HTERT RPE-1 (cell line): Measurements from ENCODE around the gene LYST.
"Not testable (repeated sequence)": the region's sequence is repeated elsewhere in the genome, so short reads cannot be mapped to it uniquely, and the experiment has no call there.

Source experiments
- in situ Hi-C: fragments of 300-500 bp; cut with MboI; formaldehyde crosslinking; loops from 4 replicates; pipeline ENCODE4 v1.14.3; 2020; ENCODE audit warnings: low sequenced_read_pairs

Gene LYST

GRCh38 chr1:235663628-235664027 is 203.1 kb downstream of the LYST start:
- in situ Hi-C loops = no loop called here

- in situ Hi-C loops = no loop called here
Observed at GRCh38 chr1:235661568-235661967, 205.1 kb downstream of the LYST start.

- in situ Hi-C loops = no loop called here
Observed at GRCh38 chr1:235659186-235659771, 207.4 kb downstream of the LYST start.

- in situ Hi-C loops = no loop called here
Observed at GRCh38 chr1:235657747-235658526, 208.8 kb downstream of the LYST start.

DNA sequence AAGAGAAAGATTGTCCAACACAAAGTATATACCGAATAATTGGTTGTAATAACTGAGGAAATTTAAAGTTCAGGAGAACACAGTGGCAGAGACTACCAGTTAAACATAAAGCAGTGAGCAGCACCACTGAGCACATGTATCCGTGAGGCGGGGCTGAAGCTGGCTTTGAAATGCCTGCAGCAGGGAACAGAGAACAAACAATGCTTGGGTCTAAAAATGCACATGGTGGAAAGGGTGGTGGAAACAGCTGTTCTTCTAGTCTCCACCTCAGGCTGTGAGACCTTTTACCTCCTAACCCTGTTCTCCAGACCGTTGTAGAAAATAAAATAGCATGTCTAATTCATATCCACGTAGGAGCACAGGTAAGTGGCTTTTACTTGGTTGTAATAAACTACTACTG is 209.4 kb downstream of the LYST start:
- in situ Hi-C loops = no loop called here

- in situ Hi-C loops = no loop called here
Observed at GRCh38 chr1:235652364-235652763, 214.3 kb downstream of the LYST start.

DNA sequence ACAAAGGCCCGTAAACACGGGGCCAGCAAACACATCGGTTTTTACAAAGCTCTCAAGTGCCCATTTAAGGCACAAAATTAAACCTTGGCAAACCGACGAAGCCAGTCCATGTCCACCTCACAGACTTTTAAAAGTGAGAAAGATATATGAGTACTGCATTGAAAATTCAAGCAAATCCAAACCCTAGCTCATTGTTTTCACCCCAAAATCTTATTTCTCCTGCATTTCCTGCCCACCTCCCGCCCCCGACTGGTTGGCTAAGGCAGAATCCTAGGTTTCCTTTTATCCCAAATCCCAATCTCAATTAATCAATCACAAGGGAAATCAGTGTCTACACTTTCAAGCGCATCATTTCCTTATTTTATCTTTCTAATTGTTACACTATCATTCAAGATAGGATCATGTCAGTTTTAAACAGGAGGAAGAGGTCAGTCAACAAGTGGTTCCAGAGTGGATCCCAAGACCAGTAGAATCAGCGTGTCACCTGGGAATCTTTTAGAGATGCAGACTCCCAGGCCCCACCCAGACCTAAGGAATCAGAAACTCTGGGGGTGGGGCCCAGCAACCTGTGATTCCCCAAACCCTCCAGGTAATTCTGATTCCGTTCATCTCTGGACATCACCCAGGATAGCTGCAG is 215.4 kb downstream of the LYST start:
- in situ Hi-C loops = no loop called here

- in situ Hi-C loops = no loop called here
Observed at GRCh38 chr1:235650341-235651169, 216.2 kb downstream of the LYST start.

DNA sequence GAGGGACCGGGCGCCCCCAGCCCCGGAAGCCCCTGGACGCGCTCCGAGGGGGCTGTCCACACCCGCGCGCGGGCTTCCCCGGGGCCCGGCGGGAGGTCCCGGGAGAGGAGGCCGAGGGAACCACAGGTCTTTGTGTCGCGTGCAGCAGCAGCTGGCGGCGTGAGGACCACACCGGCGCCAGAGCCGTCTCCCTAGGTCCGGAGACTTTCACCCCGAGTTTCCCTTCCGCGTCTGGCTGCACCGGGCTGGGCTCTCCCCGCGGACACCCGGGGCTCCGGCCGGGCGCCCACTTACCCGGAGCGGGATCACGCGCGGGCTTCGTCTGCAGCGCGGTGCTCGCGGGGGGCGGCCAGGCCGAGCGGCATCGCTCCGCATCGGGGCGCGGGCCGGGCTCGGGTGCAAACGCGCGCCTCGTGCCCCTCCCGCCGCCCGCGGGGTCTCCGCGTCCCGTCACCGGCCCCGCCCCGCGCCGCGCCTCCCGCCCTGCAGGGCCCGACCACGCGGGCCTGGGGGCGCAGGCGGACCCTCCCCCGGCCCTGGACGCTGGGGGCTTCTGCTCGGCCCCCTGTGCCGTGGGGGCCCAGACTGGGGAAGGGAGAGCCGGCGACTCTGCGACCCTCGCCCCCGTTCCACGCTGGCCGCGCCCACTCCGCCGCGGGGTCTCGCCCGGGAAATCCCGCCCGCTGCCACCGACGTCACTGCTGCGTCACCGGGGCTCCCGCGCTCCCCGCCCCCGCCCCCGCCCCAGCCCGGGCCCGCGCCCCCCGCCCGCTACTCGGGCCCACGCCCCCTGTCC is 217.1 kb downstream of the LYST start, which contains the start of gene GNG4:
Gene GNG4, minus strand, starts transcription at position 417 of the 796 bp plus-strand sequence. CDS start 65,946 bp downstream, outside the sequence.
- in situ Hi-C loops = no loop called here

DNA sequence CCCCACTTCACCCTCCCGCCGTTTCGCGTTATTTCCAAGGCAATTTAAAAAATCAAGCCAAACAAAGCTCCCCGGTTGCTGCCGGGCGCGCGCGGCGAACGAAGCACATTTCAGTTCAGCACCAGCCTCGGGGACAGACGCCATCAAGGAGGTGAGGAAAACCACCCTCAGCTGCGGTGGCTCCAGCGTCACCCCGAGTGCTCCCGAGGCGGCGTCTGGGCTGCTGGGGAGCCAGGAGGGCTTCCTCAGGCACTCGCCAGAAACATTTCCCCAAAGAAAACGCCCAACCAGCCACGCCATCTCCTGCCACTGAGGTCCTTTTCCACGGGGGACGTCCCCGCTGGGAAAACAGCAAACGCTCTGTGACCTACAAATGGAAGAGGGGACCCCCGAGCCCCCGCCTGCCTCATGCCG is 217.7 kb downstream of the LYST start:
- in situ Hi-C loops = no loop called here

DNA sequence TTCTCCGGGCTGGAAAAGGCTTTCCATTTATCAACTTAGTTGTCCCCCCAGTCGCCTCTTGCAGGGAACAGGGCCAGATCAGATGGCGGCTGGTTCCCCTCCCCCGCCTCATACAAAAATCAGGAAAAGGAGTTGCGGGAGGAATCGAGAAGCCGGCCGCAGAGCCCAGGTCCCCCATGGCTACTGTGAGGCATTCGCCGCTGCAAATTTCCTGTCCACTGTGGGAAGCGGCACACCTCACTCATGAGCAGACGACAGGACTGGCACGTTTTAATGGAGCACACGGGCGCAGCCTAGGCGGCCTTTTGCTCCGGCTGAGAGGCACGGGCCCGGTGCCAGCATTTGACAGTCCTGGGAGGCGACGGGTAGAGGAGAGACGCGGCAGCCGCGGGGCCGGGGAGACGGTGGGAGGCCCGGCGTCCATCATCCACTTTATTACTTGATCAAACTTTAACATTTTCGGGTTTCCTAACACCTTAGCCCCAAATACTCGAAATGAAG is 218.2 kb downstream of the LYST start:
- in situ Hi-C loops = no loop called here

DNA sequence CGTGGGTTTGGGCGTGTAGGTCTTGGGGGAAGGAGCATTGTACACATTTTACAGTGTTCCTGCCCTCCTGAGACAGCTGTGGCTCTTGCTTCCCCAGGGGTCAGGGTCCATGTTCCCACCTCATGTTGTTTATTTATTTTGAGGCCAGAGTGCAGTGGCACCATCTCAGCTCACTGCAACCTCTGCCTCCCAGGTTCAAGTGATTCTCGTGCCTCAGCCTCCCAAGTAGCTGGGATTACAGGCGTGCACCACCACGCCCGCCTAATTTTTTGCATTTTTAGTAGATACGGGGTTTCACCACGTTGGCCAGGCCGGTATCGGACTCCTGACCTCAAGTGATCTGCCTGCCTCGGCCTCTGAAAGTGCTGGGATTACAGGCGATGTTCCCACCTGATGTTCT is 219.2 kb downstream of the LYST start:
- in situ Hi-C loops = not testable (repeated sequence)

DNA sequence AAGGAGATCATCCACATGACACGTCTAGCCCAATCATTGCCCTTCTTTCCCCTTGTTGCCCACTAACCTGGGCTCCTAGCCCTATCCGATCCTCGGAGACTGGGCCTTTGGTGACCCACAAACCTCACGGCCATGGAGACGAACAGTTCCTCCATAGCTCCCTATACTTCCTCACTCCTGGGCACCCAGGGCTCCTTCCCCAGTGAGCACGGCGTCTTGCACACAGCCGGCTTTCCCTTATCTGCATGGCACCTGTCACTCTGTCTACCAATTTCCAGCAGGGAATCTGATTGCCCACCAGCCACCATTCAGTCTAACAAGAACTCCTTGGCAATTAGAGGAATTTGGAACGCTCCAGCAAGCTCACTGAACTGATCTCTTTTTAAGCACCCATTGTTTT is 220.2 kb downstream of the LYST start:
- in situ Hi-C loops = no loop called here

GRCh38 chr1:235644693-235645305 is 221.9 kb downstream of the LYST start:
- in situ Hi-C loops = no loop called here

- in situ Hi-C loops = no loop called here
Observed at GRCh38 chr1:235643837-235644692, 222.6 kb downstream of the LYST start.

DNA sequence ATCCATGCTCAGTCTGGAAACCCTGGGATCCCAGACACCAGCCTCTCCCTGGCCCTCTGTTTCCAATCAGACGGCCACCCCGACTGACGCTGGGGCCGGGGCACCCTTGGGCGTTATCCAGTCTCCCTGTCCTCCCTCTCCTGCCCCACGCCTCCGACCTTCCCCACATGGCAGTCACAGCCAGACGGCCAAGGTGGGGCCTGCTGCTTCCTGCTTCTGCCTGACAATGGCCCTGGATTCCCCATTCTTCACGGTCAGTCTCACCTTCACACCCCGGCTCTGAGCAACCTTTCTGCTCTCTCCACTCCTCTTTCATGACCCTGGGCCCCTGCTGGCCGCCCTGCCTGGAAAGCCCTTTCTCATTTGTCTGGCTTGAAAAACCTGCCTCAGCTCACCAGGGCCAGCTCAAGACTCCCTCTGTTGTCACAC is 223.7 kb downstream of the LYST start:
- in situ Hi-C loops = no loop called here

GRCh38 chr1:235642011-235642942 is 224.4 kb downstream of the LYST start:
- in situ Hi-C loops = no loop called here

DNA sequence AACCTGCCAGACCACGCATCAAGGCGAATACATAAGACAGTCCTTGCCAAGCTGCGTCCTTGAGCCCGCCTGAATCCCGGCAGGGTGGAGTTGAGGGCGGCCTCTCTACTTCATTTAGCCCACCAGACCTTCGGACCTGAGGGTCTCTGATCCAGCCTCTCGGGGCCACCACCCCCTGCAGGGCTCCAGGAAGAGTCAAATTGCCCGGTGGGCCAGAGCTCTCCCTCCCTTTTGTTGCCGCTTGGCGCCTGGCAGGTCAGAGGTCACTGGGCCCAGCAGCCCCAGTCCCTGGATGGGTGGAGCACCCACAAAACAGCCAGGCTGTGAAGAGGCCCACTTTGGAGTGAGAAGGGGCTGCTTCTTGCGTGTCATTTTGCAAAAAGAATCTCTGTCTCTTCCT is 226.1 kb downstream of the LYST start:
- in situ Hi-C loops = no loop called here
